Amniotic epithelial cell (primary cell): Measurements from ENCODE around the gene OSBPL8.

Source experiments
- DNase-seq: peaks from one replicate; pipeline ENCODE4 v3.0.0-alpha.2; 2010; ENCODE audit warnings: low read depth

The OSBPL8 gene

GRCh38 chr12:76559400-76560085, at the start of gene OSBPL8:
OSBPL8 (minus strand) TSS chr12:76559771; CDS start chr12:76487551, 72,220 bp downstream.
- peak; percentile 80 for DNase-seq

- no peak for DNase-seq
Observed at GRCh38 chr12:76608070-76608469, 48.5 kb upstream of the OSBPL8 start.

GRCh38 chr12:76595056-76595455, 35.5 kb upstream of the OSBPL8 start:
- peak; percentile 55 for DNase-seq

- DNase-seq: peak; percentile 76
Observed at GRCh38 chr12:76591476-76591875, 31.9 kb upstream of the OSBPL8 start.

- peak; percentile 9 for DNase-seq
Observed at GRCh38 chr12:76590131-76590530, 30.6 kb upstream of the OSBPL8 start.

- peak; percentile 99 for DNase-seq
Observed at GRCh38 chr12:76588881-76589565, 29.5 kb upstream of the OSBPL8 start.

GRCh38 chr12:76587428-76588178, 28.0 kb upstream of the OSBPL8 start:
- DNase-seq: peak; percentile 77

GRCh38 chr12:76586764-76587395, 27.3 kb upstream of the OSBPL8 start:
- peak; percentile 65 for DNase-seq

- no peak for DNase-seq
Observed at GRCh38 chr12:76583301-76583700, 23.7 kb upstream of the OSBPL8 start.

- no peak for DNase-seq
Observed at GRCh38 chr12:76573840-76574373, 14.3 kb upstream of the OSBPL8 start.

- DNase-seq: no peak
Observed at GRCh38 chr12:76571256-76571655, 11.7 kb upstream of the OSBPL8 start.

GRCh38 chr12:76569685-76570604, 10.4 kb upstream of the OSBPL8 start:
- no peak for DNase-seq

- DNase-seq: no peak
Observed at GRCh38 chr12:76568888-76569551, 9.4 kb upstream of the OSBPL8 start.

GRCh38 chr12:76568130-76568529, 8.6 kb upstream of the OSBPL8 start:
- DNase-seq: no peak

GRCh38 chr12:76563061-76563460, 3.5 kb upstream of the OSBPL8 start:
- no peak for DNase-seq

- DNase-seq: no peak
Observed at GRCh38 chr12:76562130-76562529, 2.6 kb upstream of the OSBPL8 start.

- no peak for DNase-seq
Observed at GRCh38 chr12:76560086-76560491, 518 bp upstream of the OSBPL8 start.

GRCh38 chr12:76558684-76559399, 729 bp downstream of the OSBPL8 start:
- peak; percentile 21 for DNase-seq

GRCh38 chr12:76556368-76556767, 3.2 kb downstream of the OSBPL8 start:
- DNase-seq: no peak

- DNase-seq: no peak
Observed at GRCh38 chr12:76555797-76556196, 3.8 kb downstream of the OSBPL8 start.
